ENCODE results near the gene DNAJB8. TPM values are rescaled to one million over a fixed set of nuclear protein-coding genes. Genes with fewer than 3 reads are reported as not detected.

Gene DNAJB8
- total and polyA plus RNA-seq, 12 donors = not detected

GRCh38 chr3:128482175-128482574, 15.5 kb upstream of the DNAJB8 start:
- ATAC-seq (no peak), DNase-seq (no peak)
- intact Hi-C loops (cut with DNase I) = loop anchor here in 1 of 10 donors (5.0 kb wide), 1 partner anchor 95 kb away; no protein-coding TSS in a partner anchor
- H3K4me1 ChIP-seq = peaks cover 6 to 84% (median 55%) of the 10 kb centered on the region in 9 donors
- H3K9me3 ChIP-seq = no peaks in the 10 kb centered on the region
- peaks cover 0 to 36% (median 0%) of the 10 kb centered on the region in 9 donors for H3K36me3 ChIP-seq
- H3K4me3 ChIP-seq = peak overlapping the region in 6 of 10 donors; percentile 18 to 85 (median 74)
- peak overlapping the region; percentile 12 to 91 (median 72) for H3K27ac ChIP-seq
- peaks cover 0 to 82% (median 59%) of the 10 kb centered on the region in 7 donors for H3K27me3 ChIP-seq
- TF ChIP-seq, protein P1, sequence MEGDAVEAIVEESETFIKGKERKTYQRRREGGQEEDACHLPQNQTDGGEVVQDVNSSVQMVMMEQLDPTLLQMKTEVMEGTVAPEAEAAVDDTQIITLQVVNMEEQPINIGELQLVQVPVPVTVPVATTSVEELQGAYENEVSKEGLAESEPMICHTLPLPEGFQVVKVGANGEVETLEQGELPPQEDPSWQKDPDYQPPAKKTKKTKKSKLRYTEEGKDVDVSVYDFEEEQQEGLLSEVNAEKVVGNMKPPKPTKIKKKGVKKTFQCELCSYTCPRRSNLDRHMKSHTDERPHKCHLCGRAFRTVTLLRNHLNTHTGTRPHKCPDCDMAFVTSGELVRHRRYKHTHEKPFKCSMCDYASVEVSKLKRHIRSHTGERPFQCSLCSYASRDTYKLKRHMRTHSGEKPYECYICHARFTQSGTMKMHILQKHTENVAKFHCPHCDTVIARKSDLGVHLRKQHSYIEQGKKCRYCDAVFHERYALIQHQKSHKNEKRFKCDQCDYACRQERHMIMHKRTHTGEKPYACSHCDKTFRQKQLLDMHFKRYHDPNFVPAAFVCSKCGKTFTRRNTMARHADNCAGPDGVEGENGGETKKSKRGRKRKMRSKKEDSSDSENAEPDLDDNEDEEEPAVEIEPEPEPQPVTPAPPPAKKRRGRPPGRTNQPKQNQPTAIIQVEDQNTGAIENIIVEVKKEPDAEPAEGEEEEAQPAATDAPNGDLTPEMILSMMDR (IDR thresholded peaks at IDR 0.05) = no peak
- WGBS, 2 donors = 44 to 53% methylated on average over 11 of the region's 11 CpGs

DNA sequence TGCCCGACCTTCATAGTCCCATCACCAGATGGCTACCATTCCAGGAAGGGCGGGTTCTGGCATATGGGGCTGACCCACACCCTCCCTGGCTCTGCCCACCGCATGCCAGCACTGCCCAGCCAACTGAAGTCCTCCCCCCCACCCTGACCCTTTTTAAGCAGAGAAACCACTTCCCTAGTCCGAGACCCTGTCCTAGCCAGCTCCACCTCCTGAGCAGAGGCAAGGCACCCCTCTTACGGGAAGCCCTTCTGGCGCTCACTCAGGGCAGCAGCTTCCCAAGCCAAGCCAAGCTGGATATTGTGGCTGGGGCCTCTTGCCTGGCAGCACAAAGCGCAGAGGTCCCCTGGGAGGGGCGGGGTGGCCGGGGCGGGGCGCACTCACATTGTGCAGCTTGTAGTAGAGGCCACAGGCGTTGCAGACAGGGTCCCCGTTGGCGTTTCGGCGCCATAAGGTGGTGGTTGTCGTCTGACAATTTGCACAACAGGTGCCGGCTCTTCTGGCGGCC, 14.8 kb upstream of the DNAJB8 start:
- Histone ChIP-seq H3K9me3 (no peaks in the 10 kb centered on the region), H3K27me3 (peaks cover 0 to 76% (median 52%) of the 10 kb centered on the region in 7 donors), H3K4me1 (peaks cover 6 to 78% (median 48%) of the 10 kb centered on the region in 9 donors), H3K36me3 (peaks cover 0 to 36% (median 0%) of the 10 kb centered on the region in 9 donors), H3K4me3 (peak overlapping the region in 4 of 10 donors; percentile 17 to 85 (median 46)), H3K27ac (peak overlapping the region; percentile 20 to 91 (median 72))
- DNase-seq (peak; percentile 83 to 84), ATAC-seq (peak; percentile 49 to 82 (median 72))
- 26 to 29% methylated on average over 19 of the region's 19 CpGs for WGBS, 2 donors
- intact Hi-C loops (cut with DNase I) = loop anchor here in 2 of 10 donors (2.0 to 5.0 kb wide), 2 partner anchors 93 to 96 kb away; no protein-coding TSS in a partner anchor
- TF ChIP-seq, protein P1 (IDR thresholded peaks at IDR 0.05) = no peak

DNA sequence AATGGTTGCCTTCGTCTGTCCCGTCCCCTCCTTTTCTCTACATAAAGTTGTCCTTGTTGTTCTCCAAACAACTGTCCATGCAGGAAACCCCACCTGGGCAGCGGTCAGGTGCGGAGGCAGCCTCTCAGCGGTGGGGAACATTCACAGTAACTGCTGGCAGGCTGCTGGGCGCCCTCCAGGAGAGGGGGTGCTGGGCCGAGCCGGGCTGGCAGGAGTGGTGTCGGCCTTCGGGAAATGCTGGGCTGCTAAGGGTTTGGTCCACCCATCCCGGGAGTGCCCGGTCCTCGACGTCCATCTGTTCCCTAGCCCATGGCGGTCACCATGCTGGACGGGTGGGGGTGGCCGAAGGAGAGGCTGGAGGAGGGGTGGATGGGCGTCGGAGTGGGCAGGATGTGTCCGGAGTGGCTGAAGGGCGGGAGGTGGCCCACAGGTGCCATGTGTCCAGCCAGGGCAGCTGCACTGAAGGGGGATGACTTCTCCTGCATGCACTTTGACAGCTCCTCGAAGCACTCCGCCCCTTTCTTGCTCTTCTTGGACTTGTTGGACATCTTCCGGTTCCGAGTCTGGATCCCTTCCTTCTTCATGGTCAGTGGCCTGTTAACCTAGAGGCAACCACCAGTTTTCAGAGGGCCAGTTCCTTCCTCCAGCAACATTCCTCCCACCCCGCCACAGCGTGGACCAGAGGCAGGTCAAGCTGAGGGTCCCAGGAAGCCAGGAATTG, 14.2 kb upstream of the DNAJB8 start:
- H3K9me3 ChIP-seq = no peaks in the 10 kb centered on the region
- peak overlapping the region; percentile 20 to 91 (median 68) for H3K27ac ChIP-seq
- H3K27me3 ChIP-seq = peaks cover 0 to 70% (median 46%) of the 10 kb centered on the region in 7 donors
- intact Hi-C loops (cut with DNase I) = loop anchor here in 2 of 10 donors (2.0 to 5.0 kb wide), 2 partner anchors 94 to 96 kb away; no protein-coding TSS in a partner anchor
- WGBS, 2 donors = 66 to 70% methylated on average over 27 of the region's 27 CpGs
- ATAC-seq (no peak), DNase-seq (no peak)
- peaks cover 0 to 32% (median 0%) of the 10 kb centered on the region in 9 donors for H3K36me3 ChIP-seq
- TF ChIP-seq, protein P1 (IDR thresholded peaks at IDR 0.05) = no peak
- H3K4me3 ChIP-seq = peak overlapping the region in 5 of 10 donors; percentile 5 to 29 (median 14)
- H3K4me1 ChIP-seq = peaks cover 6 to 71% (median 48%) of the 10 kb centered on the region in 9 donors

DNA sequence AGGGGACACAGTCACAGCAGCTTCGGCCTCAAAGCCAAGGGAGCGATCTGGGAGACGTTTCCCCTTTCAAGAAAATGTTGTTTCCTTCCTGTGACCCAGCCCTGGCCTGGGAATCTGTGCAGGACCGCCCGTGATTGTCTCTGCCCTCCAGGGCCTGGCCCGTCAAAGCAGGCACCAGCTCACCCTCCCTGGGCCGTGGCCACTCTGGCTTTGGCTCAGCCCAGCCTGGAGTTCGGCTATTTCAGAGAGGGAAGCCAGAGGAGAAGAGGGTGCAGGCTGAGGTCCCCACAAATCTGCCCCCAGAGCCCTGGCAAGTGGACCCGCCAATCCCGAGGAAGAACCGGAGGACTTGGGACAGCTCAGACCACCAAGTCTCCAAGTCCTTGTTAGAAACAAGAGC, 13.6 kb upstream of the DNAJB8 start:
- Histone ChIP-seq H3K4me3 (peak overlapping the region in 5 of 10 donors; percentile 5 to 29 (median 14)), H3K9me3 (no peaks in the 10 kb centered on the region), H3K36me3 (peaks cover 0 to 28% (median 0%) of the 10 kb centered on the region in 9 donors), H3K4me1 (peaks cover 6 to 65% (median 46%) of the 10 kb centered on the region in 9 donors), H3K27ac (peak overlapping the region in 9 of 10 donors; percentile 22 to 91 (median 73)), H3K27me3 (peaks cover 0 to 64% (median 44%) of the 10 kb centered on the region in 7 donors)
- 59 to 65% methylated on average over 11 of the region's 11 CpGs for whole genome bisulfite sequencing, 2 donors
- ATAC-seq (peak in 6 of 8 donors; percentile 23 to 42 (median 34)), DNase-seq (peak in 1 of 2 donors; percentile 46)
- TF ChIP-seq, protein P1 (IDR thresholded peaks at IDR 0.05) = no peak
- intact Hi-C loops (cut with DNase I) = loop anchor here in 2 of 10 donors (2.0 to 5.0 kb wide), 2 partner anchors 95 to 97 kb away; no protein-coding TSS in a partner anchor
